Measurements from ENCODE around the gene UBE2N.
"Not testable (repeated sequence)": the region's sequence is repeated elsewhere in the genome, so short reads cannot be mapped to it uniquely, and the experiment has no call there.

The UBE2N gene

GRCh38 chr12:93441081-93441616 lies 598 bp downstream of the UBE2N start:
- Histone ChIP-seq H3K27me3 (ENCODE audit: control insufficient read depth, insufficient read depth, low read length) (no peaks in the 10 kb centered on the region), H3K9me3 (ENCODE audit: control insufficient read depth, insufficient read depth, low read length) (no peaks in the 10 kb centered on the region), H3K4me1 (ENCODE audit: control insufficient read depth, insufficient read depth, low read length) (peaks cover 25% of the 10 kb centered on the region), H3K36me3 (ENCODE audit: control insufficient read depth, insufficient read depth, low read length) (no peaks in the 10 kb centered on the region), H3K9ac (ENCODE audit: low read depth, low read length) (peak overlapping the region; percentile 80), H3K4me3 (ENCODE audit: low read depth, low read length) (peak overlapping the region; percentile 93)

- H3K9ac ChIP-seq (ENCODE audit: low read depth, low read length): no peak overlapping the region
- H3K27me3 ChIP-seq (ENCODE audit: control insufficient read depth, insufficient read depth, low read length): no peaks in the 10 kb centered on the region
- peak overlapping the region; percentile 93 for H3K4me3 ChIP-seq (ENCODE audit: low read depth, low read length)
- no peaks in the 10 kb centered on the region for H3K9me3 ChIP-seq (ENCODE audit: control insufficient read depth, insufficient read depth, low read length)
- peaks cover 25% of the 10 kb centered on the region for H3K4me1 ChIP-seq (ENCODE audit: control insufficient read depth, insufficient read depth, low read length)
- H3K36me3 ChIP-seq (ENCODE audit: control insufficient read depth, insufficient read depth, low read length): no peaks in the 10 kb centered on the region
Observed at GRCh38 chr12:93440043-93440835, 1.5 kb downstream of the UBE2N start.

GRCh38 chr12:93438266-93439050 lies 3.3 kb downstream of the UBE2N start:
- H3K9ac ChIP-seq (ENCODE audit: low read depth, low read length): no peak overlapping the region
- H3K9me3 ChIP-seq (ENCODE audit: control insufficient read depth, insufficient read depth, low read length): no peaks in the 10 kb centered on the region
- H3K4me3 ChIP-seq (ENCODE audit: low read depth, low read length): no peak overlapping the region
- H3K27me3 ChIP-seq (ENCODE audit: control insufficient read depth, insufficient read depth, low read length): no peaks in the 10 kb centered on the region
- H3K36me3 ChIP-seq (ENCODE audit: control insufficient read depth, insufficient read depth, low read length): no peaks in the 10 kb centered on the region
- H3K4me1 ChIP-seq (ENCODE audit: control insufficient read depth, insufficient read depth, low read length): peaks cover 25% of the 10 kb centered on the region

GRCh38 chr12:93434256-93434865 lies 7.4 kb downstream of the UBE2N start:
- no peaks in the 10 kb centered on the region for H3K9me3 ChIP-seq (ENCODE audit: control insufficient read depth, insufficient read depth, low read length)
- no peak overlapping the region for H3K9ac ChIP-seq (ENCODE audit: low read depth, low read length)
- H3K36me3 ChIP-seq (ENCODE audit: control insufficient read depth, insufficient read depth, low read length): no peaks in the 10 kb centered on the region
- peaks cover 15% of the 10 kb centered on the region for H3K4me1 ChIP-seq (ENCODE audit: control insufficient read depth, insufficient read depth, low read length)
- H3K4me3 ChIP-seq (ENCODE audit: low read depth, low read length): no peak overlapping the region
- no peaks in the 10 kb centered on the region for H3K27me3 ChIP-seq (ENCODE audit: control insufficient read depth, insufficient read depth, low read length)

GRCh38 chr12:93432031-93432430 lies 9.7 kb downstream of the UBE2N start:
- H3K4me1 ChIP-seq (ENCODE audit: control insufficient read depth, insufficient read depth, low read length); H3K27me3 ChIP-seq (ENCODE audit: control insufficient read depth, insufficient read depth, low read length); H3K9ac ChIP-seq (ENCODE audit: low read depth, low read length); H3K36me3 ChIP-seq (ENCODE audit: control insufficient read depth, insufficient read depth, low read length); H3K9me3 ChIP-seq (ENCODE audit: control insufficient read depth, insufficient read depth, low read length); H3K4me3 ChIP-seq (ENCODE audit: low read depth, low read length): not testable (repeated sequence)

- H3K9me3 ChIP-seq (ENCODE audit: control insufficient read depth, insufficient read depth, low read length): no peaks in the 10 kb centered on the region
- H3K4me3 ChIP-seq (ENCODE audit: low read depth, low read length): no peak overlapping the region
- peaks cover 2% of the 10 kb centered on the region for H3K4me1 ChIP-seq (ENCODE audit: control insufficient read depth, insufficient read depth, low read length)
- no peaks in the 10 kb centered on the region for H3K36me3 ChIP-seq (ENCODE audit: control insufficient read depth, insufficient read depth, low read length)
- H3K27me3 ChIP-seq (ENCODE audit: control insufficient read depth, insufficient read depth, low read length): no peaks in the 10 kb centered on the region
- no peak overlapping the region for H3K9ac ChIP-seq (ENCODE audit: low read depth, low read length)
Observed at GRCh38 chr12:93430280-93430679, 11.5 kb downstream of the UBE2N start.

- Histone ChIP-seq H3K27me3 (ENCODE audit: control insufficient read depth, insufficient read depth, low read length) (no peaks in the 10 kb centered on the region), H3K4me1 (ENCODE audit: control insufficient read depth, insufficient read depth, low read length) (peaks cover 2% of the 10 kb centered on the region), H3K36me3 (ENCODE audit: control insufficient read depth, insufficient read depth, low read length) (no peaks in the 10 kb centered on the region), H3K4me3 (ENCODE audit: low read depth, low read length) (no peak overlapping the region), H3K9me3 (ENCODE audit: control insufficient read depth, insufficient read depth, low read length) (no peaks in the 10 kb centered on the region), H3K9ac (ENCODE audit: low read depth, low read length) (no peak overlapping the region)
Observed at GRCh38 chr12:93429852-93430251, 11.9 kb downstream of the UBE2N start.

- H3K27me3 ChIP-seq (ENCODE audit: control insufficient read depth, insufficient read depth, low read length): no peaks in the 10 kb centered on the region
- no peaks in the 10 kb centered on the region for H3K36me3 ChIP-seq (ENCODE audit: control insufficient read depth, insufficient read depth, low read length)
- H3K4me3 ChIP-seq (ENCODE audit: low read depth, low read length): no peak overlapping the region
- no peaks in the 10 kb centered on the region for H3K9me3 ChIP-seq (ENCODE audit: control insufficient read depth, insufficient read depth, low read length)
- H3K9ac ChIP-seq (ENCODE audit: low read depth, low read length): no peak overlapping the region
- H3K4me1 ChIP-seq (ENCODE audit: control insufficient read depth, insufficient read depth, low read length): peaks cover 2% of the 10 kb centered on the region
Observed at GRCh38 chr12:93429448-93429847, 12.3 kb downstream of the UBE2N start.

GRCh38 chr12:93427779-93428564 lies 13.8 kb downstream of the UBE2N start:
- H3K4me3 ChIP-seq (ENCODE audit: low read depth, low read length): no peak overlapping the region
- H3K9me3 ChIP-seq (ENCODE audit: control insufficient read depth, insufficient read depth, low read length): no peaks in the 10 kb centered on the region
- H3K36me3 ChIP-seq (ENCODE audit: control insufficient read depth, insufficient read depth, low read length): no peaks in the 10 kb centered on the region
- no peaks in the 10 kb centered on the region for H3K27me3 ChIP-seq (ENCODE audit: control insufficient read depth, insufficient read depth, low read length)
- H3K9ac ChIP-seq (ENCODE audit: low read depth, low read length): no peak overlapping the region
- H3K4me1 ChIP-seq (ENCODE audit: control insufficient read depth, insufficient read depth, low read length): peaks cover 5% of the 10 kb centered on the region

GRCh38 chr12:93426412-93426805 lies 15.3 kb downstream of the UBE2N start:
- Histone ChIP-seq H3K4me1 (ENCODE audit: control insufficient read depth, insufficient read depth, low read length) (peaks cover 10% of the 10 kb centered on the region), H3K9me3 (ENCODE audit: control insufficient read depth, insufficient read depth, low read length) (no peaks in the 10 kb centered on the region), H3K9ac (ENCODE audit: low read depth, low read length) (no peak overlapping the region), H3K27me3 (ENCODE audit: control insufficient read depth, insufficient read depth, low read length) (no peaks in the 10 kb centered on the region), H3K4me3 (ENCODE audit: low read depth, low read length) (no peak overlapping the region), H3K36me3 (ENCODE audit: control insufficient read depth, insufficient read depth, low read length) (no peaks in the 10 kb centered on the region)

GRCh38 chr12:93425736-93426411 lies 15.9 kb downstream of the UBE2N start:
- Histone ChIP-seq H3K9me3 (ENCODE audit: control insufficient read depth, insufficient read depth, low read length) (no peaks in the 10 kb centered on the region), H3K9ac (ENCODE audit: low read depth, low read length) (no peak overlapping the region), H3K4me1 (ENCODE audit: control insufficient read depth, insufficient read depth, low read length) (peaks cover 10% of the 10 kb centered on the region), H3K27me3 (ENCODE audit: control insufficient read depth, insufficient read depth, low read length) (no peaks in the 10 kb centered on the region), H3K36me3 (ENCODE audit: control insufficient read depth, insufficient read depth, low read length) (no peaks in the 10 kb centered on the region), H3K4me3 (ENCODE audit: low read depth, low read length) (no peak overlapping the region)

Measured in iPS-15b (cell line).